ENCODE data around the gene CALN1.
A peak's percentile ranks its signal among the peaks of the same experiment; 100 is the strongest.
"Not testable (repeated sequence)": the region's sequence is repeated elsewhere in the genome, so short reads cannot be mapped to it uniquely, and the experiment has no call there.

CALN1 gene
- total RNA-seq = 0 to 4.8 (median 0.05) reads per million in 17 experiments

GRCh38 chr7:72412121-72412618, at the start of gene CALN1:
Gene CALN1 (minus strand): TSS chr7:72412338.
- not testable (repeated sequence) for DNase-seq

GRCh38 chr7:72453471-72453870, 41.3 kb upstream of the CALN1 start:
- DNase-seq = no peak

GRCh38 chr7:72447465-72448204, 35.5 kb upstream of the CALN1 start:
- DNase-seq = no peak

GRCh38 chr7:72446591-72447462, 34.7 kb upstream of the CALN1 start:
- no peak for DNase-seq

- no peak for DNase-seq
These were observed 34.0 kb upstream of the CALN1 start for GRCh38 chr7:72446131-72446530.

- DNase-seq = no peak
These were observed 33.4 kb upstream of the CALN1 start for GRCh38 chr7:72445580-72445979.

- DNase-seq = peak in 1 of 4 experiments; percentile 5
These were observed 32.9 kb upstream of the CALN1 start for GRCh38 chr7:72445075-72445474.

GRCh38 chr7:72444026-72444776, 32.1 kb upstream of the CALN1 start:
- DNase-seq = peak; percentile 47 to 72 (median 62)

- DNase-seq = no peak
These were observed 29.7 kb upstream of the CALN1 start for GRCh38 chr7:72441791-72442190.

- no peak for DNase-seq
These were observed 26.4 kb upstream of the CALN1 start for GRCh38 chr7:72438491-72438890.

- no peak for DNase-seq
These were observed 25.5 kb upstream of the CALN1 start for GRCh38 chr7:72437610-72438009.

GRCh38 chr7:72437061-72437585, 25.0 kb upstream of the CALN1 start:
- no peak for DNase-seq

- no peak for DNase-seq
These were observed 23.9 kb upstream of the CALN1 start for GRCh38 chr7:72435925-72436480.

GRCh38 chr7:72435366-72435765, 23.2 kb upstream of the CALN1 start:
- DNase-seq = no peak

GRCh38 chr7:72430531-72430930, 18.4 kb upstream of the CALN1 start:
- no peak for DNase-seq

GRCh38 chr7:72429316-72429715, 17.2 kb upstream of the CALN1 start:
- DNase-seq = no peak

GRCh38 chr7:72416846-72417245, 4.7 kb upstream of the CALN1 start:
- DNase-seq = no peak

GRCh38 chr7:72415586-72415985, 3.4 kb upstream of the CALN1 start:
- DNase-seq = no peak

GRCh38 chr7:72413886-72414285, 1.7 kb upstream of the CALN1 start:
- no peak for DNase-seq

- DNase-seq = no peak
These were observed 1.2 kb upstream of the CALN1 start for GRCh38 chr7:72413290-72413689.

- DNase-seq = no peak
These were observed 719 bp downstream of the CALN1 start for GRCh38 chr7:72411419-72411818.

GRCh38 chr7:72409638-72410015, 2.5 kb downstream of the CALN1 start:
- no peak for DNase-seq

Data from suppressor macrophage (primary cell).